Mesothelial cell of epicardium (in vitro differentiated cells): Measurements from ENCODE around the gene PRSS23. TPM values are rescaled to one million over a fixed set of nuclear protein-coding genes. Genes with fewer than 3 reads are reported as not detected.

Source experiments
- DNase-seq, 2 experiments: peaks; one replicate each; pipeline ENCODE4 v3.0.0; 2021; ENCODE audit warnings: low spot score in 2 of 2; ENCODE audit not compliant: unreplicated experiment in 2 of 2
- H3K27ac Mint-ChIP-seq: 2 replicates; pipeline ENCODE4 v1.8.0; 2021; ENCODE audit warnings: mixed read lengths
- H3K27me3 Mint-ChIP-seq: 2 replicates; pipeline ENCODE4 v1.8.0; 2021; ENCODE audit warnings: low read depth, mixed read lengths
- H3K36me3 Mint-ChIP-seq: 2 replicates; pipeline ENCODE4 v1.8.0; 2021; ENCODE audit warnings: mixed read lengths
- H3K4me1 Mint-ChIP-seq: 2 replicates; pipeline ENCODE4 v1.8.0; 2021; ENCODE audit warnings: mixed read lengths
- H3K4me3 Mint-ChIP-seq: 2 replicates; pipeline ENCODE4 v1.8.0; 2021; ENCODE audit warnings: mild to moderate bottlenecking, moderate library complexity, mixed read lengths
- H3K9me3 Mint-ChIP-seq: 2 replicates; pipeline ENCODE4 v1.8.0; 2021; ENCODE audit warnings: mixed read lengths
- CTCF ChIP-seq: fragments of 200-600 bp; sonication (generic); IDR thresholded peaks from one replicate; pipeline ENCODE4 v1.5.0; 2021; ENCODE audit warnings: antibody characterized with exemption; ENCODE audit not compliant: unreplicated experiment
- total RNA-seq: library from RNA; stranded (reverse); gene quantifications from 3 replicates; pipeline ENCODE4 v1.2.1, GENCODE V29; 2021

PRSS23 gene
- total RNA-seq, 1 donor from 2014 or later = 29.4 TPM

DNA sequence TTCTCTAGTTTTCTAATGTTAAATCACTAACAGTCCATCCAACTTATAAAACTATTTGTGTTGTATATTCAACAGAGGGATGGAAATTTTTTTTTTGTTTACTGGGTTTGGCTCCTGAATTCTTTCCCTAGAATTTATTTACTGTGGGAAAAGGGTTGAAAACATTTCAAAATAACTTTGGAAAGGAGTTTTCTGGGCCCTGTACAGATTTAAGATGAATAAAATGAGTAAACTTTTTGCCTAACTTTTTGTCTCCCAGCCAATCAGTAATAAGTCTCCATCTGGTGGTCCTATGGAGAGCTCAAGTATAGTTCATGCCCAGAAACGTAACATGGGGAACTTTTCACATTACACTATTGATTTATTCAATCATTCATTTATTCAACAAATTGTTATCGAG, 16.7 kb upstream of the PRSS23 start:
- Mint-ChIP-seq H3K4me3 (no peak overlapping the region), H3K9me3 (no peaks in the 10 kb centered on the region), H3K27me3 (no peaks in the 10 kb centered on the region), H3K4me1 (peaks cover 36% of the 10 kb centered on the region), H3K36me3 (no peaks in the 10 kb centered on the region), H3K27ac (no peak overlapping the region)
- DNase-seq = no peak
- no peak for TF ChIP-seq CTCF

DNA sequence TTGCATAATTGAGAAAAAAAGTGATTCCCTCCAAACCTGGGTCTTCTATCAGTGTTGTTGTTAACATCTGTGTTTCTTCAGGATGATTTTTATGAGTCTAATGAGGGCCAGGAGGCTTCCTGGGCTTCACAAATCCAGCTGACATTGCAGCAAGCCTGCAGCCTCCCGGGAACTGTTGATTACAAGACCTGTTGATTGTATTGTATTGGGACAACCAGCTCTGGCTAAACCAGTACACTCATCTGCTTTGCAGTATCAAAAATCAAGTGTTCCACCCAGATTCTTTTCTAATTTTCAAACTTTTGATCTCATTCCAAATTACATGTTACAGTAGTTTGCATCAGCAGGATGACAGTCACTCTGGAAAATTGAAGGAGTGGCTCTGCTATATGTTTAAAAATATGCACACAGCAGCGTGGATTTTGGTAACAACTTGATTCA, 16.1 kb upstream of the PRSS23 start:
- Mint-ChIP-seq H3K4me1 (peaks cover 39% of the 10 kb centered on the region), H3K9me3 (no peaks in the 10 kb centered on the region), H3K27me3 (no peaks in the 10 kb centered on the region), H3K27ac (no peak overlapping the region), H3K36me3 (no peaks in the 10 kb centered on the region), H3K4me3 (no peak overlapping the region)
- TF ChIP-seq CTCF = no peak
- no peak for DNase-seq

- no peak for DNase-seq
- Mint-ChIP-seq H3K4me3 (no peak overlapping the region), H3K27me3 (no peaks in the 10 kb centered on the region), H3K4me1 (peaks cover 52% of the 10 kb centered on the region), H3K27ac (no peak overlapping the region), H3K36me3 (no peaks in the 10 kb centered on the region), H3K9me3 (no peaks in the 10 kb centered on the region)
- TF ChIP-seq CTCF = no peak
These were observed 14.8 kb upstream of the PRSS23 start for GRCh38 chr11:86785576-86785975.

GRCh38 chr11:86787018-86787536, 13.3 kb upstream of the PRSS23 start:
- no peak for TF ChIP-seq CTCF
- Mint-ChIP-seq H3K36me3 (no peaks in the 10 kb centered on the region), H3K27me3 (no peaks in the 10 kb centered on the region), H3K9me3 (no peaks in the 10 kb centered on the region), H3K4me3 (no peak overlapping the region), H3K27ac (no peak overlapping the region), H3K4me1 (peaks cover 65% of the 10 kb centered on the region)
- no peak for DNase-seq

GRCh38 chr11:86787656-86788055, 12.7 kb upstream of the PRSS23 start:
- Mint-ChIP-seq H3K36me3 (no peaks in the 10 kb centered on the region), H3K9me3 (no peaks in the 10 kb centered on the region), H3K27ac (no peak overlapping the region), H3K4me3 (no peak overlapping the region), H3K4me1 (peaks cover 69% of the 10 kb centered on the region), H3K27me3 (no peaks in the 10 kb centered on the region)
- no peak for TF ChIP-seq CTCF
- DNase-seq = no peak
